Endodermal cell (in vitro differentiated cells): ENCODE measurements around the gene LARGE1. TPM values are rescaled to one million over a fixed set of nuclear protein-coding genes. Genes with fewer than 3 reads are reported as not detected.

ENCODE experiments used
- DNase-seq: peaks from one replicate; pipeline ENCODE4 v3.0.0-alpha.2; 2017
- H3K27ac ChIP-seq: 2 replicates; pipeline ENCODE4 v1.5.1; 2013; ENCODE audit warnings: mild to moderate bottlenecking, low read depth, low read length, moderate library complexity
- H3K27me3 ChIP-seq: 2 replicates; pipeline ENCODE4 v1.6.1; 2013; ENCODE audit warnings: mild to moderate bottlenecking, low read length, moderate library complexity; ENCODE audit not compliant: insufficient read depth, control insufficient read depth, poor library complexity, severe bottlenecking
- H3K36me3 ChIP-seq: 2 replicates; pipeline ENCODE4 v1.7.0; 2013; ENCODE audit warnings: mild to moderate bottlenecking, low read length, moderate library complexity; ENCODE audit not compliant: control insufficient read depth, insufficient read depth
- H3K4me1 ChIP-seq: one replicate; pipeline ENCODE4 v1.7.0; 2013; ENCODE audit warnings: low read length; ENCODE audit not compliant: control insufficient read depth, insufficient read depth
- H3K4me3 ChIP-seq: 2 replicates; pipeline ENCODE4 v1.5.1; 2013; ENCODE audit warnings: mild to moderate bottlenecking, low read length, moderate library complexity
- H3K9ac ChIP-seq: 2 replicates; pipeline ENCODE4 v1.6.1; 2013; ENCODE audit warnings: mild to moderate bottlenecking, low read length, moderate library complexity; ENCODE audit not compliant: poor library complexity, severe bottlenecking; ENCODE audit errors: extremely low read depth
- H3K9me3 ChIP-seq: 2 replicates; pipeline ENCODE4 v1.6.1; 2013; ENCODE audit warnings: mild to moderate bottlenecking, low read length, moderate library complexity; ENCODE audit not compliant: control insufficient read depth
- H3K27ac Mint-ChIP-seq: 2 replicates; pipeline ENCODE4 v1.8.0; 2020; ENCODE audit warnings: mixed read lengths
- H3K27me3 Mint-ChIP-seq: 2 replicates; pipeline ENCODE4 v1.8.0; 2021; ENCODE audit warnings: mild to moderate bottlenecking, mixed read lengths; ENCODE audit not compliant: insufficient read depth
- H3K36me3 Mint-ChIP-seq: 2 replicates; pipeline ENCODE4 v1.8.0; 2020; ENCODE audit warnings: low read depth, mixed read lengths
- H3K4me1 Mint-ChIP-seq: 2 replicates; pipeline ENCODE4 v1.8.0; 2020; ENCODE audit warnings: mixed read lengths
- H3K4me3 Mint-ChIP-seq: 2 replicates; pipeline ENCODE4 v1.8.0; 2020; ENCODE audit warnings: mild to moderate bottlenecking, moderate library complexity, mixed read lengths
- H3K9me3 Mint-ChIP-seq: 2 replicates; pipeline ENCODE4 v1.8.0; 2020; ENCODE audit warnings: mild to moderate bottlenecking, mixed read lengths
- CTCF ChIP-seq: fragments of 200-600 bp; sonication (generic); conservative IDR thresholded peaks from 2 replicates; pipeline ENCODE4 v1.5.0; 2021; ENCODE audit warnings: antibody characterized with exemption, mild to moderate bottlenecking
- WGBS, 2 experiments: methylation state at CpG; one replicate each; pipeline versions ENCODE4 v1.1.5 to v1.1.7; 2013; ENCODE audit warnings: missing lambda C conversion rate in 2 of 2, mixed read lengths in 1 of 2; ENCODE audit not compliant: insufficient coverage in 1 of 2, insufficient read length in 1 of 2; 5-methylcytosine and 5-hydroxymethylcytosine counted together
- total RNA-seq, 2 donors: library from RNA; stranded (reverse); fragmentation: NEBNext Ultra II Directional in 1 of 2; extraction: Animal tissue kit (Norgen Biotek cat#: 25700) in 1 of 2; gene quantifications; 2 replicates in 1 of 2; 3 replicates in 1 of 2; pipeline ENCODE4 v1.2.1, GENCODE V29; 2021

The LARGE1 gene
- total RNA-seq, 2 donors from 2014 or later, result 17.5 to 24.3 TPM

- no peaks in the 10 kb centered on the region for H3K27me3 ChIP-seq
- no peaks in the 10 kb centered on the region for H3K9me3 ChIP-seq
- H3K27ac ChIP-seq, result no peak overlapping the region
- no peaks in the 10 kb centered on the region for H3K27me3 Mint-ChIP-seq
- no peak for TF ChIP-seq CTCF
- H3K9me3 Mint-ChIP-seq, result peaks cover 11% of the 10 kb centered on the region
- no peak overlapping the region for H3K4me3 Mint-ChIP-seq
- H3K36me3 Mint-ChIP-seq, result peaks cover 13% of the 10 kb centered on the region
- no peaks in the 10 kb centered on the region for H3K36me3 ChIP-seq
- no peaks in the 10 kb centered on the region for H3K4me1 Mint-ChIP-seq
- H3K27ac Mint-ChIP-seq, result no peak overlapping the region
- no peak for DNase-seq
- no peak overlapping the region for H3K9ac ChIP-seq
- 100% methylated on average over 1 of the region's 1 CpG for WGBS, 2 experiments
- H3K4me3 ChIP-seq, result no peak overlapping the region
- H3K4me1 ChIP-seq, result no peaks in the 10 kb centered on the region
Measured at GRCh38 chr22:33347002-33347401, 573.3 kb downstream of the LARGE1 start.

GRCh38 chr22:33341611-33342010 is 578.7 kb downstream of the LARGE1 start:
- H3K9me3 ChIP-seq, result no peaks in the 10 kb centered on the region
- no peak overlapping the region for H3K4me3 Mint-ChIP-seq
- H3K27ac Mint-ChIP-seq, result no peak overlapping the region
- no peak overlapping the region for H3K4me3 ChIP-seq
- H3K27me3 ChIP-seq, result no peaks in the 10 kb centered on the region
- H3K4me1 Mint-ChIP-seq, result no peaks in the 10 kb centered on the region
- no peak overlapping the region for H3K9ac ChIP-seq
- no peaks in the 10 kb centered on the region for H3K9me3 Mint-ChIP-seq
- WGBS, 2 experiments, result 94 to 96% methylated on average over 5 to 8 of the region's 8 CpGs
- no peaks in the 10 kb centered on the region for H3K4me1 ChIP-seq
- no peak for TF ChIP-seq CTCF
- no peaks in the 10 kb centered on the region for H3K27me3 Mint-ChIP-seq
- no peak for DNase-seq
- H3K36me3 ChIP-seq, result peaks cover 5% of the 10 kb centered on the region
- H3K27ac ChIP-seq, result no peak overlapping the region
- no peaks in the 10 kb centered on the region for H3K36me3 Mint-ChIP-seq

- Histone ChIP-seq H3K27ac (no peak overlapping the region), H3K4me1 (no peaks in the 10 kb centered on the region), H3K9ac (no peak overlapping the region), H3K36me3 (peaks cover 5% of the 10 kb centered on the region), H3K9me3 (no peaks in the 10 kb centered on the region), H3K4me3 (no peak overlapping the region), H3K27me3 (no peaks in the 10 kb centered on the region)
- H3K36me3 Mint-ChIP-seq, result no peaks in the 10 kb centered on the region
- no peak for TF ChIP-seq CTCF
- 95 to 100% methylated on average over 6 to 10 of the region's 10 CpGs for WGBS, 2 experiments
- no peaks in the 10 kb centered on the region for H3K27me3 Mint-ChIP-seq
- no peak overlapping the region for H3K4me3 Mint-ChIP-seq
- H3K4me1 Mint-ChIP-seq, result peaks cover 4% of the 10 kb centered on the region
- no peak overlapping the region for H3K27ac Mint-ChIP-seq
- H3K9me3 Mint-ChIP-seq, result no peaks in the 10 kb centered on the region
- no peak for DNase-seq
Measured at GRCh38 chr22:33337524-33337923, 582.8 kb downstream of the LARGE1 start.
